ENCODE results near the gene NCAPH2.

The NCAPH2 gene

DNA sequence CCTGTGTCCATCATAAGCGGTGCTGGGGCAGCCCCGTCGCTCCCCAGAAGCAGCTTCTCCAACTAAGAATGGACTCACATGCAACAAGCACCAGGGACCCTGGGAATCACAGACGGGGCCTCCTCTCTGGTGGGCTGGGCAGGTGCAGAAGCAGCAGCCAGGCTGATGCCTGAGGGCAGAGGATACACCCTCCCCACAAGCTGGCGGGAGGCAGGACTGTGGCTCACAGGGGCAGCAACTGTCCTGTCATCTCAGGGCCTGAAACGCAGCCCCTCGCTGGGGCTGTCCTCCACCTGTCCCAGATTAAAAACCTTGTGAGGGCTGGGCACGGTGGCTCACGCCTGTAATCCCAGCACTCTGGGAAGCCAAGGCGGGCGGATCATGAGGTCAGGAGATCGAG lies 30.1 kb upstream of the NCAPH2 start (continued):
- TF ChIP-seq, protein P1, sequence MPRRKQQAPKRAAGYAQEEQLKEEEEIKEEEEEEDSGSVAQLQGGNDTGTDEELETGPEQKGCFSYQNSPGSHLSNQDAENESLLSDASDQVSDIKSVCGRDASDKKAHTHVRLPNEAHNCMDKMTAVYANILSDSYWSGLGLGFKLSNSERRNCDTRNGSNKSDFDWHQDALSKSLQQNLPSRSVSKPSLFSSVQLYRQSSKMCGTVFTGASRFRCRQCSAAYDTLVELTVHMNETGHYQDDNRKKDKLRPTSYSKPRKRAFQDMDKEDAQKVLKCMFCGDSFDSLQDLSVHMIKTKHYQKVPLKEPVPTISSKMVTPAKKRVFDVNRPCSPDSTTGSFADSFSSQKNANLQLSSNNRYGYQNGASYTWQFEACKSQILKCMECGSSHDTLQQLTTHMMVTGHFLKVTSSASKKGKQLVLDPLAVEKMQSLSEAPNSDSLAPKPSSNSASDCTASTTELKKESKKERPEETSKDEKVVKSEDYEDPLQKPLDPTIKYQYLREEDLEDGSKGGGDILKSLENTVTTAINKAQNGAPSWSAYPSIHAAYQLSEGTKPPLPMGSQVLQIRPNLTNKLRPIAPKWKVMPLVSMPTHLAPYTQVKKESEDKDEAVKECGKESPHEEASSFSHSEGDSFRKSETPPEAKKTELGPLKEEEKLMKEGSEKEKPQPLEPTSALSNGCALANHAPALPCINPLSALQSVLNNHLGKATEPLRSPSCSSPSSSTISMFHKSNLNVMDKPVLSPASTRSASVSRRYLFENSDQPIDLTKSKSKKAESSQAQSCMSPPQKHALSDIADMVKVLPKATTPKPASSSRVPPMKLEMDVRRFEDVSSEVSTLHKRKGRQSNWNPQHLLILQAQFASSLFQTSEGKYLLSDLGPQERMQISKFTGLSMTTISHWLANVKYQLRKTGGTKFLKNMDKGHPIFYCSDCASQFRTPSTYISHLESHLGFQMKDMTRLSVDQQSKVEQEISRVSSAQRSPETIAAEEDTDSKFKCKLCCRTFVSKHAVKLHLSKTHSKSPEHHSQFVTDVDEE (CRISPR knock-in tag; IDR thresholded peaks at IDR 0.05) = no peak
- TF ChIP-seq, protein P2, sequence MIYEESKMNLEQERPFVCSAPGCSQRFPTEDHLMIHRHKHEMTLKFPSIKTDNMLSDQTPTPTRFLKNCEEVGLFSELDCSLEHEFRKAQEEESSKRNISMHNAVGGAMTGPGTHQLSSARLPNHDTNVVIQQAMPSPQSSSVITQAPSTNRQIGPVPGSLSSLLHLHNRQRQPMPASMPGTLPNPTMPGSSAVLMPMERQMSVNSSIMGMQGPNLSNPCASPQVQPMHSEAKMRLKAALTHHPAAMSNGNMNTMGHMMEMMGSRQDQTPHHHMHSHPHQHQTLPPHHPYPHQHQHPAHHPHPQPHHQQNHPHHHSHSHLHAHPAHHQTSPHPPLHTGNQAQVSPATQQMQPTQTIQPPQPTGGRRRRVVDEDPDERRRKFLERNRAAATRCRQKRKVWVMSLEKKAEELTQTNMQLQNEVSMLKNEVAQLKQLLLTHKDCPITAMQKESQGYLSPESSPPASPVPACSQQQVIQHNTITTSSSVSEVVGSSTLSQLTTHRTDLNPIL (CRISPR knock-in tag; IDR thresholded peaks at IDR 0.05; ENCODE audit: low read depth) = no peak
- TF ChIP-seq PATZ1 (CRISPR knock-in tag; IDR thresholded peaks at IDR 0.05; ENCODE audit: borderline replicate concordance) = no peak

- ATAC-seq = no peak
- TF ChIP-seq ZNF70 (CRISPR knock-in tag; IDR thresholded peaks at IDR 0.05) (no peak), CSRNP3 (CRISPR knock-in tag; IDR thresholded peaks at IDR 0.05) (no peak), GLIS3 (CRISPR knock-in tag; IDR thresholded peaks at IDR 0.05) (no peak), PATZ1 (CRISPR knock-in tag; IDR thresholded peaks at IDR 0.05; ENCODE audit: borderline replicate concordance) (no peak), ZC3H10 (CRISPR knock-in tag; IDR thresholded peaks at IDR 0.05) (no peak), TOX (CRISPR knock-in tag; IDR thresholded peaks at IDR 0.05; ENCODE audit: borderline replicate concordance) (no peak), ZNF8 (CRISPR knock-in tag; IDR thresholded peaks at IDR 0.05) (no peak), RARB (CRISPR knock-in tag; IDR thresholded peaks at IDR 0.05) (no peak)
Measured at GRCh38 chr22:50479721-50480120, 28.3 kb upstream of the NCAPH2 start.

DNA sequence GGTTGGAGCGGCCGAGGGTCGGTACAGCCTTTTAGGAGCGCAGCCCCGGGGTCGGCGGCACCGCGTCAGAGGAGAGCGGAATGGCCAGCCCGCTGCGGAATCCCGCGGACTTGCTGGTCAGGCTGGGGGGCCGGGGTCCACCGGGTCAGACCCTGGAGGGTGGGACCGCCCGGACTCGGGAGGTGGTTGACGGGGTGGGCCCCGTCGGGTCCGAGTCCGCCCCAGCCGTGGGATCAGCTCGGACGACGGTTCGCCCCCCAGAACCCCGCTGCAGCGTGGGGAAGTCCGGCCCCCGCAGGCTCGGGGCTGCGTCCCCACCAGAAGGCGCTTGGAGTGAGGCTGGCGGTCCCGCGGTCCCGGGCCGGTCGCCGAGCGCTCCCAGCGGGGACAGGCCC lies 27.0 kb upstream of the NCAPH2 start:
- TF ChIP-seq PATZ1 (CRISPR knock-in tag; IDR thresholded peaks at IDR 0.05; ENCODE audit: borderline replicate concordance) (no peak), ARNTL (CRISPR knock-in tag; IDR thresholded peaks at IDR 0.05; ENCODE audit: borderline replicate concordance, low read depth) (no peak), ZC3H10 (CRISPR knock-in tag; IDR thresholded peaks at IDR 0.05) (no peak), ZFP30 (CRISPR knock-in tag; IDR thresholded peaks at IDR 0.05) (no peak), ZNF565 (CRISPR knock-in tag; conservative IDR thresholded peaks at IDR 0.05; ENCODE audit: low read depth) (no peak), OSR1 (CRISPR knock-in tag; IDR thresholded peaks at IDR 0.05) (no peak), TCF4 (CRISPR knock-in tag; IDR thresholded peaks at IDR 0.05; ENCODE audit: borderline replicate concordance) (no peak), ZNF70 (CRISPR knock-in tag; IDR thresholded peaks at IDR 0.05) (no peak), SNAI2 (CRISPR knock-in tag; IDR thresholded peaks at IDR 0.05) (no peak), RARB (CRISPR knock-in tag; IDR thresholded peaks at IDR 0.05) (no peak), ESRRG (CRISPR knock-in tag; IDR thresholded peaks at IDR 0.05) (no peak), CSDC2 (CRISPR knock-in tag; IDR thresholded peaks at IDR 0.05) (no peak)
- TF ChIP-seq, protein P1 (CRISPR knock-in tag; IDR thresholded peaks at IDR 0.05) = no peak
- TF ChIP-seq, protein P3, sequence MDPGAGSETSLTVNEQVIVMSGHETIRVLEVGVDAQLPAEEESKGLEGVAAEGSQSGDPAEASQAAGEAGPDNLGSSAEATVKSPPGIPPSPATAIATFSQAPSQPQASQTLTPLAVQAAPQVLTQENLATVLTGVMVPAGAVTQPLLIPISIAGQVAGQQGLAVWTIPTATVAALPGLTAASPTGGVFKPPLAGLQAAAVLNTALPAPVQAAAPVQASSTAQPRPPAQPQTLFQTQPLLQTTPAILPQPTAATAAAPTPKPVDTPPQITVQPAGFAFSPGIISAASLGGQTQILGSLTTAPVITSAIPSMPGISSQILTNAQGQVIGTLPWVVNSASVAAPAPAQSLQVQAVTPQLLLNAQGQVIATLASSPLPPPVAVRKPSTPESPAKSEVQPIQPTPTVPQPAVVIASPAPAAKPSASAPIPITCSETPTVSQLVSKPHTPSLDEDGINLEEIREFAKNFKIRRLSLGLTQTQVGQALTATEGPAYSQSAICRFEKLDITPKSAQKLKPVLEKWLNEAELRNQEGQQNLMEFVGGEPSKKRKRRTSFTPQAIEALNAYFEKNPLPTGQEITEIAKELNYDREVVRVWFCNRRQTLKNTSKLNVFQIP (CRISPR knock-in tag; IDR thresholded peaks at IDR 0.05; ENCODE audit: borderline replicate concordance, low read depth) = no peak
- TF ChIP-seq, protein P2 (CRISPR knock-in tag; IDR thresholded peaks at IDR 0.05; ENCODE audit: low read depth) = no peak
- ATAC-seq = no peak

Measured in SK-N-SH treated with all-trans-retinoic acid at 6 μM for 48 hours (cell line).